ENCODE data around the gene LOXL3.
A peak's percentile ranks its signal among the peaks of the same experiment; 100 is the strongest.

LOXL3 gene

GRCh38 chr2:74528600-74529356 lies 25.0 kb downstream of the LOXL3 start:
- no peak for DNase-seq (ENCODE audit: low read depth in 2 of 2)

GRCh38 chr2:74527741-74528140 lies 26.0 kb downstream of the LOXL3 start:
- no peak for DNase-seq (ENCODE audit: low read depth in 2 of 2)

- no peak for DNase-seq (ENCODE audit: low read depth in 2 of 2)
Measured at GRCh38 chr2:74526649-74527230, 27.0 kb downstream of the LOXL3 start.

GRCh38 chr2:74525717-74526648 lies 27.8 kb downstream of the LOXL3 start, which contains the start of gene DQX1:
Gene DQX1, minus strand, starts transcription at chr2:74526231. Its CDS starts 502 bp downstream, at chr2:74525729.
- no peak for DNase-seq (ENCODE audit: low read depth in 2 of 2)

GRCh38 chr2:74524955-74525716 lies 28.6 kb downstream of the LOXL3 start:
- no peak for DNase-seq (ENCODE audit: low read depth in 2 of 2)

- DNase-seq (ENCODE audit: low read depth in 2 of 2) = no peak
Measured at GRCh38 chr2:74524005-74524404, 29.7 kb downstream of the LOXL3 start.

- no peak for DNase-seq (ENCODE audit: low read depth in 2 of 2)
Measured at GRCh38 chr2:74522516-74522915, 31.2 kb downstream of the LOXL3 start.

- DNase-seq (ENCODE audit: low read depth in 2 of 2) = no peak
Measured at GRCh38 chr2:74516650-74517049, 37.1 kb downstream of the LOXL3 start.

- peak; percentile 65 to 72 for DNase-seq (ENCODE audit: low read depth in 2 of 2)
Measured at GRCh38 chr2:74515981-74516633, 37.6 kb downstream of the LOXL3 start.

GRCh38 chr2:74515271-74515980 lies 38.3 kb downstream of the LOXL3 start:
- no peak for DNase-seq (ENCODE audit: low read depth in 2 of 2)

- DNase-seq (ENCODE audit: low read depth in 2 of 2) = no peak
Measured at GRCh38 chr2:74514368-74515270, 39.1 kb downstream of the LOXL3 start, which contains the start of gene TLX2. Gene TLX2, plus strand, starts transcription at chr2:74514450. Its CDS starts 357 bp downstream, at chr2:74514807.

- no peak for DNase-seq (ENCODE audit: low read depth in 2 of 2)
Measured at GRCh38 chr2:74513605-74514367, 40.0 kb downstream of the LOXL3 start.

GRCh38 chr2:74512744-74513604 lies 40.8 kb downstream of the LOXL3 start:
- DNase-seq (ENCODE audit: low read depth in 2 of 2) = no peak

- DNase-seq (ENCODE audit: low read depth in 2 of 2) = no peak
Measured at GRCh38 chr2:74511104-74511989, 42.4 kb downstream of the LOXL3 start.

GRCh38 chr2:74510272-74510671 lies 43.5 kb downstream of the LOXL3 start:
- DNase-seq (ENCODE audit: low read depth in 2 of 2) = no peak

- no peak for DNase-seq (ENCODE audit: low read depth in 2 of 2)
Measured at GRCh38 chr2:74507926-74508520, 45.7 kb downstream of the LOXL3 start.
